ENCODE measurements around the gene EIF5.
A peak's percentile ranks its signal among the peaks of the same experiment; 100 is the strongest.

GRCh38 chr14:103385152-103385928 is 51.3 kb downstream of the EIF5 start, which contains the start of gene MARK3:
- peak; percentile 24; the same call in 1 of the 2 replicates for TF ChIP-seq CTCF (conservative IDR thresholded peaks at IDR 0.05; ENCODE audit: low read depth, low read length)
- no peak for TF ChIP-seq RAD21 (IDR thresholded peaks at IDR 0.05; ENCODE audit: low read length)
- TF ChIP-seq RCOR1 (IDR thresholded peaks at IDR 0.05; ENCODE audit: insufficient replicate concordance, low read length): no peak
- TF ChIP-seq BHLHE40 (IDR thresholded peaks at IDR 0.05; ENCODE audit: low read depth, low read length): peak; percentile 34; the same call in 1 of the 2 replicates
- peak; percentile 79 for TF ChIP-seq POLR2A (IDR thresholded peaks at IDR 0.05; ENCODE audit: low read depth, low read length)
- peak; percentile 32; the same call in 1 of the 2 replicates for TF ChIP-seq MXI1 (IDR thresholded peaks at IDR 0.05; ENCODE audit: borderline replicate concordance, low read depth, low read length)
- TF ChIP-seq FOS (IDR thresholded peaks at IDR 0.05; ENCODE audit: low read depth, low read length): no peak
- no peak for TF ChIP-seq USF2 (IDR thresholded peaks at IDR 0.05; ENCODE audit: low read depth, low read length)
- peak; percentile 25; the same call in 1 of the 2 replicates for TF ChIP-seq MAZ (IDR thresholded peaks at IDR 0.05; ENCODE audit: borderline replicate concordance, low read depth, low read length)
